Naive thymus-derived CD8-positive, alpha-beta T cell (primary cell): ENCODE measurements around the gene PTPRF. TPM values are rescaled to one million over a fixed set of nuclear protein-coding genes. Genes with fewer than 3 reads are reported as not detected.

ENCODE experiments used
- ATAC-seq, 2 donors: fragments of 150-1000 bp; cut with Tn5 transposase in 1 of 2; sonication (Bioruptor Pico), chemical (Tn5 transposase) in 1 of 2; 1 replicate in 1 of 2; 2 replicates in 1 of 2; pipeline ENCODE4 v1.10.0; 2021; ENCODE audit warnings: mild to moderate bottlenecking in 2 of 2, moderate library complexity in 2 of 2
- POLR2A ChIA-PET: fragments of 350-600 bp; sonication (Branson Sonifier 250); formaldehyde crosslinking; loops from one replicate; lab custom pipeline; 2021; ENCODE audit warnings: antibody characterized with exemption; lab: Charles Lee
- DNase-seq, 10 donors: peaks; one replicate each; pipeline versions ENCODE4 v3.0.0 to v3.0.0-alpha.2; 2020 to 2022
- H3K27ac Mint-ChIP-seq, 10 donors: one replicate each; pipeline ENCODE4 v1.8.0; 2020 to 2022; ENCODE audit warnings: mild to moderate bottlenecking in 10 of 10, mixed read lengths in 10 of 10, moderate library complexity in 4 of 10, inconsistent platforms in 1 of 10
- H3K27me3 Mint-ChIP-seq, 5 donors: one replicate each; pipeline ENCODE4 v1.8.0; 2021 to 2022; ENCODE audit warnings: mixed read lengths in 5 of 5
- H3K36me3 Mint-ChIP-seq, 3 donors: one replicate each; pipeline ENCODE4 v1.8.0; 2020 to 2022; ENCODE audit warnings: mixed read lengths in 3 of 3, mild to moderate bottlenecking in 2 of 3, inconsistent platforms in 1 of 3
- H3K4me1 Mint-ChIP-seq, 4 donors: one replicate each; pipeline ENCODE4 v1.8.0; 2021 to 2022; ENCODE audit warnings: mixed read lengths in 4 of 4
- H3K4me3 Mint-ChIP-seq, 10 donors: one replicate each; pipeline ENCODE4 v1.8.0; 2020 to 2022; ENCODE audit warnings: mild to moderate bottlenecking in 10 of 10, mixed read lengths in 10 of 10, moderate library complexity in 6 of 10, inconsistent platforms in 1 of 10
- H3K9me3 Mint-ChIP-seq, 9 donors: one replicate each; pipeline ENCODE4 v1.8.0; 2020 to 2022; ENCODE audit warnings: mixed read lengths in 9 of 9, mild to moderate bottlenecking in 3 of 9, inconsistent platforms in 1 of 9, moderate library complexity in 1 of 9
- polyA plus RNA-seq, 3 donors: library from polyadenylated mRNA; unstranded; fragments of 300-500 nt; fragmentation: Illumina TruSeq; gene quantifications; one replicate each; pipeline ENCODE4 v1.2.3, GENCODE V29; 2021
- total RNA-seq, 8 experiments: library from RNA in 2 of 8; stranded (reverse) in 2 of 8; gene quantifications; one replicate each; pipeline ENCODE4 v1.2.3 and lab custom pipeline; 2021 to 2026

Gene PTPRF
- total and polyA plus RNA-seq, 5 experiments from 2014 or later = 0.08 TPM; not detected in 4

DNA sequence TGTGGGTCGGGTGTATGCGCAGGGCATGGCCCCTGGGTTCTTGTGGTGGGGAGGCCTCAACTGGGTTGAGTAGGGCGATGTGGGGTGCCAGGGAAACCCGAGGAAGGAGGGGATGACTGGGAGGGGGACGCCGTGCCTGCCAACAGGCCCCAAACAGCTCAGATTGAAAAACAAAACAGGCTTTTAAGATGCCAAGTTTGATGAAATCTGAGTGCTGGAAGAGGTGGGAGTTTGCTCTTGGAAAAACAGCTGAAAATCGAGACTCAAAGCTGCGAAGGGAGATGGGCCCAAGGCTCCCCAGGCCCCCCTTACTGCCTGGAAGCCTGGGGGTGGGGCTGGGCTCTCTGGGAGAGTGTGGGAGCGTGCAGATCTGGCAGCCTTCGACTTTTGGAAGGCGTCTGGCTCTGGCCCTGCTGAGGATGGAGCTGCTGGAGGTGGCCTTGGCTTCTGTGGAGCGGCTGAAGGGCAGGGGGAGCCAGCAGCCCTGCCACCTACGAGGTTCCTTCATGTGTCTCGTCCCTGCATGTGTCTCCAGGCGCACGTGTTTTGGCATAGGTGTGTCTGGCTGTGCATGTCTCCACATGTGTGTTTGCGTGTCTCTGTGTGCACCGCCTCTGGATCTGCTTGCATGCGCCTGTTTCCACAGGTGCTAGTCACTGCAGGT is 33.3 kb downstream of the PTPRF start:
- POLR2A ChIA-PET = no interaction called here
- peaks cover 1 to 16% (median 11%) of the 10 kb centered on the region in 5 donors for H3K27me3 Mint-ChIP-seq
- DNase-seq (no peak), ATAC-seq (no peak)
- H3K9me3 Mint-ChIP-seq = no peaks in the 10 kb centered on the region
- peaks cover 0 to 8% (median 6%) of the 10 kb centered on the region in 4 donors for H3K4me1 Mint-ChIP-seq
- H3K36me3 Mint-ChIP-seq = no peaks in the 10 kb centered on the region
- peak overlapping the region in 6 of 10 donors; percentile 7 to 68 (median 16) for H3K4me3 Mint-ChIP-seq
- no peak overlapping the region for H3K27ac Mint-ChIP-seq

DNA sequence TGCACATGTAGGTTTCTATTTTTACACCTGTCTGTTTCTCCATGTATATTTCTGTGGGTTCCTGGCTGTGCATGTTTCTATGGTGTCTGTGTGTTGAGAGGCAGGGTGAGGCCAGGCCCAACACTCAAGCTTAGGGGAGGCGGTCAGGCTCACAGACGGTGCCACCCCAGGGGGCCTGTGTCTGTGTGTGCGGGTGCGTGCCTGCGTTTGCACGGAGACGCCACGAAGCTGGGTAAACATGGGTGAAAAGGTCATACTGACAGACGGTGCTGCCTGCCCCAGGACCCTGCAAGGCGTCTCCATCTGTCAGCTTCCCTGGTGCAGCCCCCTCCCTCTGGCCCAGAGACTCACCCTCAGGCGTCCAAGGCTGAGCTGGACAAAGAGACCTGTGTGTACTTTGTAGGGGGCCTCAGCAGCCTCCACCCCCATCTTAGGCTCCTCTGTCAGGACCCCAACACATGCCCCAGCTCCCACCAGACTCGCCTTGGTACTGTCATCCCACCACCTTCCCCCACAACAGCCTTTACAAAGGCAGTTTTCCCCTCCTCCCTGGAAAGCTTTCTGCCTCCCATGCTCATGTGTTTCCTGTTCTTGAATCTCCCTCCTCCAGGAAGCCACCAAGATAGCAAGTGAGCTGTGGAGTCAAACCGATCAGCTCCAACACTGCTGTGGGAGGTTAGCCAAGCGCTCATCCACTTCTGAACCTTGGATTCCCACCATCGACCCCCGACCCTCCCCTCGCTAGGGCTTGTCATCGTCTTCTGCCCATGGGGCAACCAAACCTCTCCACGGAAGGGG is 34.1 kb downstream of the PTPRF start:
- Mint-ChIP-seq H3K9me3 (no peaks in the 10 kb centered on the region), H3K4me1 (peaks cover 0 to 8% (median 6%) of the 10 kb centered on the region in 4 donors), H3K27me3 (peaks cover 1 to 16% (median 11%) of the 10 kb centered on the region in 5 donors), H3K36me3 (no peaks in the 10 kb centered on the region), H3K27ac (no peak overlapping the region), H3K4me3 (peak overlapping the region in 8 of 10 donors; percentile 15 to 68 (median 58))
- no peak for ATAC-seq
- DNase-seq = no peak
- POLR2A ChIA-PET = no interaction called here

DNA sequence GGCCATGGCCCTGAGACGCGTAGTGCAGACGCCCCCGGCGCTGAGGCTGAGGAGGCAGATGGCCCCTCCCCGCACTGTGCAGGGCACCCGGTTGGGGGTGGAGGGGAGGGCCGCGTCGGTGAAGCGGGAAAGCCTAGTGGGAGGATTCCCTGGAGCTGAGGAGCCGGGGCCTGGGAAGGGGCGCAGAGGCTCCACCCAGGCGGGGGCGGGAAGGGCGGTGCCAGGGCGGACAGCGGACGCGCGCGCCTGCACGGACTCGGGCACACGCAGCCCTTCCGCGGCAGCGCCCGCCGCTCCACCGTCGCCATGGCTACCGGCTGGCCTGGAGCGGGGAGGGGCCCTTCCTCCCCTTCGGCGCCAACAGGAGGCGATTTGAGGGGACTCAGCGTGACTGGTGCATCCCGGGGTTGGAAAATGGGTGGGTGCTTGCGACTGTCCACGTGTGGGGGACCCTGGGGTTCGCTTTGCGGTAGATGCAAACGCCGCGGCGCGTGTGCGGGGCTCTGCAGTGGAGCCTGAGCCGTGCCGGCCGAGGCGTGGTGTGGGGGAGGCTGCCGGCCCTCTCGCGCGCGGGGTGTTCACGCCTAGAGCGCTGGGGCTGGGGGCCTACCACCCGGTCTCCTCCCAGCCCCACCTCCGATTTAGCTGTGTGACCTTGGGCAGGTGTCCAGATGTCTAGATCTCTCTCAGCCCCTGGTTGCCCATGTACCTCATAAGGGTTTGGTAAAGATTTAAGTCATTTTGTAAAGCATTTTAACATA is 35.1 kb downstream of the PTPRF start:
- ATAC-seq (peak; percentile 73 to 78), DNase-seq (peak in 8 of 10 donors; percentile 9 to 35 (median 18))
- Mint-ChIP-seq H3K9me3 (no peaks in the 10 kb centered on the region), H3K27ac (peak overlapping the region in 1 of 10 donors; percentile 14), H3K27me3 (peaks cover 1 to 16% (median 11%) of the 10 kb centered on the region in 5 donors), H3K4me3 (peak overlapping the region; percentile 62 to 82 (median 67)), H3K36me3 (no peaks in the 10 kb centered on the region), H3K4me1 (peaks cover 0 to 8% (median 6%) of the 10 kb centered on the region in 4 donors)
- POLR2A ChIA-PET = no interaction called here

DNA sequence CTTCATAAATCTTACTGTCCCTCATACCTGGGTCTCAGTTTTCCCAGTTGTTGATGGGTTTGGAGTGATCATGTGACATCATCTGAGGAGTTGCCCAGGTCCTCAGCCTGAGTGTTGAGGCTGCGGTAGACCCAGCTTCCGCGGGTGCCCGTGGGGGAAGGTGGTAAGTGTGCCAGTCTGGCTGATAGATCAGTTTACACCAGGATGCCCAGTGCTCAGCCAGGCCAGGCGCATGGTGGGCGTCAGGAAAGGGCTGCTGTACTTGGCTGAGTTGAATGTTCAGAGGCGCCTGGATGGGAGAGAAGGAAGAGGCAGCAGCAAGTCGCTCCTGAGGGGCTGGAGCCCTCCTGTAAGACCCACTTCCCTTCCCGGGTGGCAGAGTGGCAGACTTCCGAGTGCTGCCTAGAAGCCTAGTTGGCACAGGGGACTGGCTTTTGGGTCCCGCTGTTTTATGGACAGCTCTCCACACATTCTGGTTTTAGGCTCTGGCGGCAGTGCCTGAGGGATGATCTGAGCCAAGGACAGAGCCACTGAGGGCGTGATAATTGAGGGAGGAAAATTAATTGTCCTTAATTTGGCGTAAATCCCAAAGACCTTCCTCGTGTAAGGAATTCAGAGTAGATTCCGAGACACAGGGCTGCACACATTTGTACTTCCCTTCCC is 35.8 kb downstream of the PTPRF start:
- Mint-ChIP-seq H3K4me1 (peaks cover 0 to 8% (median 6%) of the 10 kb centered on the region in 4 donors), H3K4me3 (peak overlapping the region; percentile 57 to 82 (median 66)), H3K27ac (peak overlapping the region in 1 of 10 donors; percentile 14), H3K9me3 (no peaks in the 10 kb centered on the region), H3K27me3 (peaks cover 1 to 16% (median 11%) of the 10 kb centered on the region in 5 donors), H3K36me3 (no peaks in the 10 kb centered on the region)
- ATAC-seq (no peak), DNase-seq (no peak)
- POLR2A ChIA-PET = no interaction called here

DNA sequence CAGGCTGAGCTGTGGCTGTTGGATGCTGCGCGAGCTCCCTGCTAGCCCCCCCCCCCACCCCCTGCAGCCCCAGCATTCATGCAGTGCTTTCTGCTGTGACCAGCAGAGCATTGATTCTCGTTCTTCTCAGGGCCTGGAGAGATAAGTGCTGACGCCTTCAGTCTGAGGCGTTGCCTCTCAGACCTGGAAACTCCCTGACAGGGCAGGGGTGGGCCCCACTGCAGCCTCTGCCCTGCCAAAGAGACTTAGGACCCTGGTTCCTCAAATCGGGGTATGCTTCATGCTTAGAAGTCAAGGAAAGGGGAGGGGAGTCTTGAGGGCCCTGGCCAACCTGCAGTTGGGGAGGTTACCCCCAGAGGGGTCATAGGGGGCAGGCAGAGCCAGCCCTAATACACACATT is 38.5 kb downstream of the PTPRF start:
- Mint-ChIP-seq H3K9me3 (no peaks in the 10 kb centered on the region), H3K4me1 (peaks cover 0 to 8% (median 5%) of the 10 kb centered on the region in 4 donors), H3K27me3 (peaks cover 0 to 16% (median 8%) of the 10 kb centered on the region in 5 donors)

DNA sequence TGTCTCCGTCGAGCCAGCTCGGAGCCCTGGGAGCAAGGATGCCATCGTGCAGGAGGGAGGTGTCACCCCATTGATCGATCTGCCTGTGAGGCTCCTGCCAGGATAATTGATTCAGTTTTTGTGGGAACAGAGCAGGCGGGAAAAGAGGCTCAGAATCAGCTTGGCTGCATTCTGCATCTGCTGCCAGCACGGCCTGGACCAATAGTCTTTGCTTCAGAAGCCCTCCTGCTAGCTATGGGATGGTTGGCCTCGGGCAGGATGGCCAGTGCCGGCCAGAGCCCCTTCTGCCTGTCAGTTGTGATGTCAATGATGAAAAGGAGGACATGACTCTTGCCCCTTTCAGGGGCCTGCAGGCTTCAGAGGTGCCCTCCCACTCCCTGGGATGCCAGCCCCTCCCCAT is 39.6 kb downstream of the PTPRF start:
- Mint-ChIP-seq H3K27ac (peak overlapping the region in 1 of 10 donors; percentile 21), H3K4me1 (peaks cover 0 to 6% (median 4%) of the 10 kb centered on the region in 4 donors), H3K9me3 (no peaks in the 10 kb centered on the region), H3K27me3 (peaks cover 0 to 16% (median 8%) of the 10 kb centered on the region in 5 donors), H3K36me3 (no peaks in the 10 kb centered on the region), H3K4me3 (no peak overlapping the region)
- no peak for DNase-seq
- ATAC-seq = no peak
- POLR2A ChIA-PET = no interaction called here

More for the DNA sequence above, 38.5 kb downstream of the PTPRF start:
- POLR2A ChIA-PET = no interaction called here
- no peak for DNase-seq
- no peak overlapping the region for H3K4me3 Mint-ChIP-seq
- H3K27ac Mint-ChIP-seq = no peak overlapping the region
- ATAC-seq = no peak
- no peaks in the 10 kb centered on the region for H3K36me3 Mint-ChIP-seq

DNA sequence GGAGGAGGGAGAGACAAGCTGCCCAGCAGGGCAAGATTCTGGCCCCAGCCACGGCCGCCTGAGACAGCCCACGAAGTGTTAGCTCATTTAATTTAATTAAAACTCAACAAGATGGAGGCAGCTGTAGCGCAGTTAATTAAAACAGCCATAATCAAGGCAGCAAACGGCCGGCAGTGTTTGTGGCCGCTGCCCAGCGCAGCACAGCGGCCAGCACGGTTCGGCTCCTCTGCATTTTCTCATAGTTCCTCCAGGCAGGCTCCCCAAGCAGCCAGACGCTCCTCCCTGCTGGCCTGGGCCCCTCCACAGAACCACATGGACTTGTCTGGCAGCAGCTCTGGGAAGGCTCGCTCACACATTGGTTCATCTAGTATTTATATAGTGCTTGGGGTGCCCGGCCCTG is 40.0 kb downstream of the PTPRF start:
- peaks cover 0 to 16% (median 8%) of the 10 kb centered on the region in 5 donors for H3K27me3 Mint-ChIP-seq
- ATAC-seq (no peak), DNase-seq (no peak)
- H3K36me3 Mint-ChIP-seq = no peaks in the 10 kb centered on the region
- peak overlapping the region in 2 of 10 donors; percentile 17 to 68 for H3K27ac Mint-ChIP-seq
- no peaks in the 10 kb centered on the region for H3K9me3 Mint-ChIP-seq
- H3K4me3 Mint-ChIP-seq = no peak overlapping the region
- H3K4me1 Mint-ChIP-seq = peaks cover 0 to 6% (median 4%) of the 10 kb centered on the region in 4 donors
- POLR2A ChIA-PET = no interaction called here

DNA sequence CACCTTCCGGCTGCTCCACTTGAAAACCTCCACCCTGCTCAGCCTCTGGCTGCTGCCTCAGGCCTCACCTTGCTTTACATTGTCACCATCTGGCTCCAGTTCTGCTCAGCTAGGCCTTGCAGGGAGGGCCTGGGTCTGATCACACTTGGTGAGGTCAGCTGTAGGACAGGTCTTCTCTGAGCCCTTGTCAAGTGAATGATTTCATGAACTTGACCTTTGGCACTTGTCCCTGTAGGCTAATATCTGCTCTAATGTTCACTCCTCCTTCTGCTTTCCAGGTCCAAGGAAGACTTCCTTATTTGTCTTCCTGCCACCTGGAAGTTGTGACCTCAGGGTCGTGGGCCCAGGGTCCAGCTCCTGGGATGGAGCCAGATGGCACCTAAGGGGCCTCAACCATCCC is 41.4 kb downstream of the PTPRF start:
- POLR2A ChIA-PET = no interaction called here
- H3K27me3 Mint-ChIP-seq = peaks cover 0 to 6% (median 0%) of the 10 kb centered on the region in 5 donors
- H3K4me3 Mint-ChIP-seq = no peak overlapping the region
- H3K27ac Mint-ChIP-seq = no peak overlapping the region
- DNase-seq (no peak), ATAC-seq (no peak)
- H3K4me1 Mint-ChIP-seq = peaks cover 0 to 2% (median 0%) of the 10 kb centered on the region in 4 donors
- H3K36me3 Mint-ChIP-seq = no peaks in the 10 kb centered on the region
- no peaks in the 10 kb centered on the region for H3K9me3 Mint-ChIP-seq

DNA sequence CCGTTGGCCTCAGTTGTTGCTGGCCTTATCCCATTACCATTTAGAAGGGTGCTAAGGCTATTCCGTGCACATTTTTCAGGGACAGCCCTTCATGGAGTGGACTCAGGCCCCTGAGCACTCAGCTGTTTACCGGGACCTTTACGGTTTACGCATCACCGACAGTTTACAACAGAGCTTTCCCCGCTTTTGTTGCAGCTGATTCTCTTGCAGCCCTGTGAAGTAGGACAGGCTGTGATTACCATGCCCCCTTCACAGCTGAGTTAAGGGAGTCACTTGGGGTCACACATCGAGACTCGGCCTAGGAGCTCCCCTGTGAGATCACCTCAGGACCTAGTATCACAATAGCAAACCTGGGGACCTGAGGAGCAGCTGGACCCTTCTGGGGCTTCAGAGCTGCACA is 41.9 kb downstream of the PTPRF start:
- POLR2A ChIA-PET = no interaction called here
- no peak overlapping the region for H3K27ac Mint-ChIP-seq
- no peak for DNase-seq
- H3K36me3 Mint-ChIP-seq = no peaks in the 10 kb centered on the region
- peaks cover 0 to under 1% (median 0%) of the 10 kb centered on the region in 5 donors for H3K27me3 Mint-ChIP-seq
- H3K4me1 Mint-ChIP-seq = peaks cover 0 to 2% (median 0%) of the 10 kb centered on the region in 4 donors
- H3K9me3 Mint-ChIP-seq = no peaks in the 10 kb centered on the region
- ATAC-seq = no peak
- no peak overlapping the region for H3K4me3 Mint-ChIP-seq

DNA sequence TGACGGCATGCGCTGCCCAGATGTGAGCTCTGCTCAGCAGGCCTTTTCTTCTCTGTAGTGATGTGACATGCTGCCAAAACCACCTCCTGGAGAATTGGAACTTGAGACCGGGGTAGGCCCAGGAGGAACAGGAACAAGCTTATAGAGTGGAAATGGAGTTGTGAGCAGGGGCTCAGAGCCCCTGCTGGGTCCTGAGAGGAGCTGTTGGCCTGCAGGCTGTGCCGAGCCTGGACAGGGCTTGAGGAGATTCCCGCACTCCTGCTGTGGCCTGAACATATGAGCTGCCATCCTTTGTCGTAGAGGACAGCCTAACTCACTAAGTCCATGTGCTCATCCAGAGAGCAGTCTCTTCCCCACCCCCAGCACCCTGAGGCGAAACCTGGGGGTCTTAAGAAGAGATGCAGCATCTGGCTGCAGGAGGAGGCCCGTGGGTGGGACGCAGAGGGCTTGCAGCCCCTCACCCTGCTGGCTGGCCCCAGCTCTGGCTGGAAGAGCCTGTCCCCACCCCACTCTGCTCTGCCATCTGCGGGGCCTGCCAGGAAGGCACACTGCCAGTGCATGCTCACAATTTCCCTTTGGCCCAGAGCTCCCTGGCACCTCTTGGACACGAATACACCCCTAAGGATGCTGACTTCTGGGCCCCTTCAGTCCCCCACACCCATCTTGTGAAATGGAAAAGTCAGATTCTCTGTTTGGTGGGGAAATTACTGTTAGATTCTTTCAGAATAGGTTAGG is 42.5 kb downstream of the PTPRF start:
- Mint-ChIP-seq H3K36me3 (no peaks in the 10 kb centered on the region), H3K27me3 (no peaks in the 10 kb centered on the region), H3K4me3 (no peak overlapping the region), H3K4me1 (peaks cover 0 to 2% (median 0%) of the 10 kb centered on the region in 4 donors), H3K9me3 (no peaks in the 10 kb centered on the region), H3K27ac (no peak overlapping the region)
- POLR2A ChIA-PET = no interaction called here
- ATAC-seq (no peak), DNase-seq (no peak)

DNA sequence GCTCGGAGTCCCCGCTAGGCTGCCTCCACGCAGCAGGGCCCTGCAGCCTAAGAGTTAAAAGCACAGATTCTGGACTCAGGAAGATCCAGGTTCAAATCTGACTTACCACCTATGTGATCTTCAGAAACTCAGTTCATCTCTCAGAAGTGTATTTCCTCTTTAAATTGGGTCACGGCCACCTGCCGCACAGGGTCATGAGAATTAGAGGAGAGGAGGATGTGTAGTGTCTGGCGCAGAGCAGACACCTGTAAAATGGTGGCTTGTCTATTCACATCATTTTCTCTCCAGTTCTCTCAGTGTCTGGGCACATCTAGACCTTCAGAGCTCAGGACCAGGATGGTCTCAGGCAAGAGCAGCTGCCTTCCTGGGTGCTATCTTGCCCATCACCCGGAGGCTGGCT is 45.8 kb downstream of the PTPRF start:
- peak overlapping the region in 1 of 10 donors; percentile 28 for H3K27ac Mint-ChIP-seq
- ATAC-seq (no peak), DNase-seq (no peak)
- peaks cover 0 to 2% (median 0%) of the 10 kb centered on the region in 4 donors for H3K4me1 Mint-ChIP-seq
- H3K9me3 Mint-ChIP-seq = no peaks in the 10 kb centered on the region
- no peaks in the 10 kb centered on the region for H3K36me3 Mint-ChIP-seq
- POLR2A ChIA-PET = no interaction called here
- H3K4me3 Mint-ChIP-seq = no peak overlapping the region
- H3K27me3 Mint-ChIP-seq = no peaks in the 10 kb centered on the region
